AG10803 (cell line): ENCODE measurements around the gene DDC.

Experiments
- DNase-seq: peaks from one replicate; pipeline ENCODE4 v3.0.0; 2010; ENCODE audit warnings: low read depth
- H3K4me3 ChIP-seq: 2 replicates; pipeline ENCODE4 v1.5.1; 2011; ENCODE audit warnings: mild to moderate bottlenecking, low read length, control low read depth
- TF ChIP-seq, protein P1 (sequence below): conservative IDR thresholded peaks from 2 replicates; pipeline ENCODE4 v1.5.1; 2011; ENCODE audit warnings: mild to moderate bottlenecking, low read length, control low read depth, inconsistent platforms

DDC gene, protein sequence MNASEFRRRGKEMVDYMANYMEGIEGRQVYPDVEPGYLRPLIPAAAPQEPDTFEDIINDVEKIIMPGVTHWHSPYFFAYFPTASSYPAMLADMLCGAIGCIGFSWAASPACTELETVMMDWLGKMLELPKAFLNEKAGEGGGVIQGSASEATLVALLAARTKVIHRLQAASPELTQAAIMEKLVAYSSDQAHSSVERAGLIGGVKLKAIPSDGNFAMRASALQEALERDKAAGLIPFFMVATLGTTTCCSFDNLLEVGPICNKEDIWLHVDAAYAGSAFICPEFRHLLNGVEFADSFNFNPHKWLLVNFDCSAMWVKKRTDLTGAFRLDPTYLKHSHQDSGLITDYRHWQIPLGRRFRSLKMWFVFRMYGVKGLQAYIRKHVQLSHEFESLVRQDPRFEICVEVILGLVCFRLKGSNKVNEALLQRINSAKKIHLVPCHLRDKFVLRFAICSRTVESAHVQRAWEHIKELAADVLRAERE

DNA sequence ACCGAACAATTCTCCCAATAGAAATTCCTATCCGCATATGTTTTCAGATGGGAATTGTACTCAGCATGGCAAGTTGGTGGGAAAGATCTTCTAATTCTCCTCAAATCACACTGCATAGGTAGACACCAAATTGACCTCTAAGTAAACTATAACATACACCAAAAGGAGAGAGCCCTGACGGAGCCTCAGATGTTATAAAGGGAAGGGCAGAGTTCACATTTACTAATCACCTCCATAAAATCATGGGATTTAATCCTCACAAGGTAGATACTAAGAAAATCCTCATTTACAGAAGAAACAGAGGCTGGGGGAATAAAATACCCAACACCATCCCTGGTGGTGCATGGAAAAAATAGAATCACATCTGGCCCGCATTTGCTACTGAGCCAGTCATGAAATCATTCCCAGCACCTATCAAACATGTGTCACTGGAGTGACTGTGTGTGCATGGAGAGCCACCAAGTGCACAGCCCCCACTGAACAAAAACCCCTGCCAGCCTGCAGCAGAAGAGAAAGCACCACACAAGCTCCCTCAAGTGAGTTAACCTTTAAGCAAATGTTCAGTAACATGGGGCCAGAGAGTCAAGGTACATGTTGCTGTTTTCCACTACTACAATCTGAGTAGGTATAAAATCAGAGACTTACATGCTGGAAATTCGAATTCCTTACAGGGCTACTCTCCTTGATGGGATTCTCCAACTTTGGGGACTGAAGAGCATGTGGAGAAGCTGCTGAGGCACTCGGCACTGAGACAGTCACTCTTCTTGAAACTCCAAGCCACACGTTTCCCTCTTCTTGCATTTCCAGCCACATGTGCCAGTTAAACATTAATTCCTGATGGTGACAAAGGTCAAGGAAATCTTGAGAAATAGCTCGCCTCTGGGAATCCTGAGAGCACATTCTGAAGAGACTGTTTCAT, at the start of gene DDC:
Gene DDC (minus strand): TSS at position 766 of the 919 bp plus-strand sequence. CDS start 21,320 bp downstream, outside the sequence.
- no peak within 1 kb of the TSS for H3K4me3 ChIP-seq
- TF ChIP-seq, protein P1, sequence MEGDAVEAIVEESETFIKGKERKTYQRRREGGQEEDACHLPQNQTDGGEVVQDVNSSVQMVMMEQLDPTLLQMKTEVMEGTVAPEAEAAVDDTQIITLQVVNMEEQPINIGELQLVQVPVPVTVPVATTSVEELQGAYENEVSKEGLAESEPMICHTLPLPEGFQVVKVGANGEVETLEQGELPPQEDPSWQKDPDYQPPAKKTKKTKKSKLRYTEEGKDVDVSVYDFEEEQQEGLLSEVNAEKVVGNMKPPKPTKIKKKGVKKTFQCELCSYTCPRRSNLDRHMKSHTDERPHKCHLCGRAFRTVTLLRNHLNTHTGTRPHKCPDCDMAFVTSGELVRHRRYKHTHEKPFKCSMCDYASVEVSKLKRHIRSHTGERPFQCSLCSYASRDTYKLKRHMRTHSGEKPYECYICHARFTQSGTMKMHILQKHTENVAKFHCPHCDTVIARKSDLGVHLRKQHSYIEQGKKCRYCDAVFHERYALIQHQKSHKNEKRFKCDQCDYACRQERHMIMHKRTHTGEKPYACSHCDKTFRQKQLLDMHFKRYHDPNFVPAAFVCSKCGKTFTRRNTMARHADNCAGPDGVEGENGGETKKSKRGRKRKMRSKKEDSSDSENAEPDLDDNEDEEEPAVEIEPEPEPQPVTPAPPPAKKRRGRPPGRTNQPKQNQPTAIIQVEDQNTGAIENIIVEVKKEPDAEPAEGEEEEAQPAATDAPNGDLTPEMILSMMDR: no peak
- no peak for DNase-seq

DNA sequence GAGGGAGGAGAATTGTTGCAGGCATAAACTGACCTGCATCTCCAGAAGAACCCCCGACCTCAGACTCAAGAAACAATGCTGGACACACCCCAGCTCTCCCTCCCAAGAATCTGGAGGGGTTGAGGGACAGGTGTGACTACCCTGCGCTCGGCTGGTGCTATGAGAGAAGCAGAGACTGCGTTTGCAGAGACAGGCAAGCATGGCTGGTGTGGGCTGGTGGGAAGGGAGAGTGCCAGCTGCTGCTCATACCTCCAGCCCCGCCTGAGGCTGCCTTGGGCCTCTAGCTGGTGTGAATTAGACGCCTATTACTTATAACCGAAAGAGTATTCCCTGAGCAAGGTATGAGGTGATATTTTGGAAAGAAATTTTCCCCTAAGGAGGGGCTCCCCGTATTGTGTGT, 48.3 kb upstream of the DDC start:
- H3K4me3 ChIP-seq: no peak overlapping the region
- no peak for DNase-seq
- TF ChIP-seq, protein P1: no peak

DNA sequence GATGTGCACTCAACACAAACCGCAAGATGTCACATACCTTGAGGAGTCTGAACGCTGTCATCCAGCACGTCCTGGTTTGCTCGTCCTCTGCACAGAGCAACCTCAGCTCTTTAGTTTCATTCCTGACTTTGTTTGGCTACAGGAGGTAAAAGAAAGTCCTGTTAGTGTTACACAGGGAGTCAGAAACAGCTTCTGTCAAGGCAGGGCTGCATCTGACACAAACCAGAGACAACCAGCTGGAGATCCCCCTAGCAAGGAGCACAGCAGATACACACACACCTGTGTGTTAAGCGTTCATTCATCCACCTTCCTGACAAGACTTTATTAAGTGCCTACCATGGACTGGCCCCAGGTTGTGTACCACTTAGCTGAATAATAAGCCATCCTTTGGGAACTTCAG, 47.5 kb upstream of the DDC start:
- no peak for DNase-seq
- H3K4me3 ChIP-seq: no peak overlapping the region
- TF ChIP-seq, protein P1: no peak

DNA sequence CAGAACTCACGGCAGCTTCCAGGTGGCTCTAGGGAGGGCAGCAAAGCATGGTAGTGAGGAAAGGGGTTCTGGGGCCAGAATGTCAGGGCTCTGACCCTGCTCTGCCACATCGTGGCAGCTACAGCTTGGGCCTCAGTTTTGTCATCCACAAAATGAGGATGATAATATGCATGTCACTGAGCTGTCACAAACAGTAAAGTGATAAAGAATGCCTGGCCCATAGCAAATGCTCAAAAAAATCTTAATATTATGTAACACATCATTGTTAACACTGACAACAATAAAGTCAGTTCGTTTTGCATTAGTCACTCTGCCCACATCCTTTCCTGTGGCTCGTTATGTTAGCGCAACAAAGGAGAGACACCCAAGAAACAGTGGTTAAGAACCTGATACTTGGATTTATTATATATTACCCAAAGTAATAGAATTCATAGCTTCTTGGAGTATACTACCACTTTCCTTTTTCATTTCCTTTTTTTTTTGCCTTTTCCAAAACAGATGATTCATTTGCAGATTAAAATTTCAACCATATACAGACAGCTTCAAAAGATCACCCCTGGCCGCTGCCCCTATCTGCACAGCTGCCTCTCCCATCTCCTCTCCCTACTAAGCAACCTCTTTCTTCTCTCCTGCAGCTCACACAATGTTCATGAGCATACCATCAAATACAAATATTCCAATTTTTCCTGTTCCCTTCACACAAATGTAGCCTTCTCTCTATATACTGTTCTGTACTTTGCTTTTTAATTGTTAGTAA, 45.5 kb upstream of the DDC start:
- peak; percentile 79 for DNase-seq
- TF ChIP-seq, protein P1: no peak
- no peak overlapping the region for H3K4me3 ChIP-seq

DNA sequence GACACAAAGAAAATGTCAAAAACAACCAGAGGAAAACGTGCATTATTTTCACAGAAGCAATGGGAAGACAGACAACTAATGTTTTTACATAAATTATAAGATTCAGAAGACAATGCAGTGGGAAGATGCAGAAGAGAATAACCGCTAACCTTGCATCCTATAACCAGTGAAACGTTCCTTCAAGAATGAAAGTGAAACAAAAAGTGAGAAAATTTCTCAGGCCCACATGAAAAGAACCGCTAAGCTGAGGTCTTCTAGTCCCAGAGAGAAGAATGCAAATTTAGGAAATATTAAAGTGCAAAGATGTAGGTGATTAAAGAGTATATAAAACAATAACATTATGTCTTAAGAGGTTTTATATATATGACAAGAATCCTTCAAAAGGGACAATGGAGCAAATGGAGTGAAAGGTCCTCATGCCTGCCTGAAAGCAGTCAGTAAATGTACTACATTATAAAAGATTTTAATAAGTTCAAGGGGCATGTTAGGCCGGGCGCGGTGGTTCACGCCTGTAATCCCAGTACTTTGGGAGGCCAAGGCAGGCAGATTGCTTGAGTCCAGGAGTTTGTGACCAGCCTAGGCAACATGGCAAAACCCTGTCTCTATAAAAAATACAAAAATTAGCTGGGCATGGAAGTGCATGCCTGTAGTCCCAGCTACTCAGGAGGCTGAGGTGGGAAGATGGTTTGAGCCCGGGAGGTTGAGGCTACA, 43.1 kb upstream of the DDC start:
- DNase-seq: no peak
- H3K4me3 ChIP-seq: no peak overlapping the region
- TF ChIP-seq, protein P1: no peak

DNA sequence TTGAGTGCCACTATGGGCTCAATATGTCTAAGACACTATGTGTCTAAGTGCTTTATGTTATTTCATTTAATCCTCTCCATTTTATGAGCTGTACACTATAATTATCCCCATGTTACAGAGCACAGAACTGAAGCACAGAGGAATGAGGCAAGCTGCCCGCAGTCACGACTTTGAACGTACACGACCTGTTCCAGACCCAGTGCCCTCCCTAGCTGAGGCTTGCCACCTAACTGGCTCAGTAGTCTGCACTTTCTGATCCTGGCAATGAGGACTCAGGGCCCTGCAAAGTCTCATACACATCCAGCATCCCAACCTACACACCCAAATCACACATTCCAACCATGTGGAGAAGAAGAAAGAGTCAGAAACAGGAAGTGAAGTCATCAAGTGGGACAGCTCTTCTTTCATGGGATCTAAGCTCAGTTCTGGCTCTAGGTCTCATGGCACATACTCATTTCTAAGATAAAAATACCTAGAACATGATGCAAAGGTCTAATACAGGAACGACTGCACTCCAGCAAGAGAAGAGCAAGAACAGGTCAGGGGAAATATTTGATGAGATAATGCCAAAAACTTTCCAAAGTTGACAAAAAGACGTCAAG, 42.4 kb upstream of the DDC start:
- H3K4me3 ChIP-seq: no peak overlapping the region
- TF ChIP-seq, protein P1: no peak
- DNase-seq: no peak
